H1 (cell line): ENCODE data around the gene CEP72. TPM values are rescaled to one million over a fixed set of nuclear protein-coding genes. Genes with fewer than 3 reads are reported as not detected.

Experiments
- CTCF ChIA-PET: fragments of 300-600 bp; sonication (Branson Sonifier 250); formaldehyde crosslinking; loops from one replicate; lab custom pipeline; 2021; ENCODE audit not compliant: partially characterized antibody; lab: Charles Lee
- POLR2A ChIA-PET: fragments of 300-600 bp; sonication (Branson Sonifier 250); formaldehyde crosslinking; loops from one replicate; lab custom pipeline; 2021; ENCODE audit warnings: inconsistent platforms; ENCODE audit not compliant: partially characterized antibody; lab: Charles Lee
- DNase-seq, 2 experiments: peaks; one replicate each; pipeline versions ENCODE4 v3.0.0 to v3.0.0-alpha.2; 2010 to 2022; ENCODE audit warnings: low spot score in 2 of 2, low read depth in 1 of 2, mixed read lengths in 1 of 2
- FAIRE-seq: peaks from 2 replicates; lab custom pipeline; 2011; peaks lifted over from hg19 to GRCh38; lab: Jason Lieb, UNC
- H2AFZ ChIP-seq: 2 replicates; pipeline ENCODE4 v1.8.1; 2012; ENCODE audit warnings: low read length, inconsistent platforms
- H2AK5ac ChIP-seq: 2 replicates; pipeline ENCODE4 v1.6.1; 2013; ENCODE audit warnings: low read depth, low read length
- H2BK120ac ChIP-seq: replicated peaks from 2 replicates; pipeline ENCODE3; 2013; ENCODE audit warnings: low read depth, low read length, inconsistent platforms
- H2BK12ac ChIP-seq: 2 replicates; pipeline ENCODE4 v1.6.1; 2013; ENCODE audit warnings: low read depth, low read length
- H2BK15ac ChIP-seq: 2 replicates; pipeline ENCODE4 v1.6.1; 2013; ENCODE audit warnings: low read length
- H2BK20ac ChIP-seq: 2 replicates; pipeline ENCODE4 v1.6.1; 2013; ENCODE audit warnings: low read length
- H2BK5ac ChIP-seq: 2 replicates; pipeline ENCODE4 v1.6.1; 2013; ENCODE audit warnings: low read depth, low read length
- H3K14ac ChIP-seq: 2 replicates; pipeline ENCODE4 v1.6.1; 2013; ENCODE audit warnings: inconsistent platforms; ENCODE audit not compliant: insufficient read length
- H3K18ac ChIP-seq: 2 replicates; pipeline ENCODE4 v1.6.1; 2013; ENCODE audit warnings: low read length; ENCODE audit errors: extremely low read depth
- H3K23ac ChIP-seq: 2 replicates; pipeline ENCODE4 v1.6.1; 2013; ENCODE audit warnings: inconsistent platforms; ENCODE audit not compliant: insufficient read length
- H3K23me2 ChIP-seq: 2 replicates; pipeline ENCODE4 v1.6.1; 2013; ENCODE audit warnings: low read depth, low read length
- H3K27ac ChIP-seq: 2 replicates; pipeline ENCODE4 v1.6.1; 2011; ENCODE audit warnings: low read depth, low read length, inconsistent platforms
- H3K27me3 ChIP-seq, 4 experiments: replicated peaks in 1 of 4; 1 replicate in 1 of 4; 2 replicates in 3 of 4; pipeline versions ENCODE4 v1.6.1 to v1.8.1; 2011 to 2013; ENCODE audit warnings: low read length in 3 of 4, mild to moderate bottlenecking in 3 of 4, inconsistent platforms in 2 of 4, mixed read lengths in 2 of 4, moderate library complexity in 1 of 4; ENCODE audit not compliant: control insufficient read depth in 3 of 4, insufficient read depth in 3 of 4; ENCODE audit errors: extremely low read depth in 1 of 4
- H3K36me3 ChIP-seq, 4 experiments: 2 replicates each; pipeline versions ENCODE4 v1.6.1 to v1.8.1; 2011 to 2013; ENCODE audit warnings: mild to moderate bottlenecking in 4 of 4, low read length in 3 of 4, moderate library complexity in 2 of 4, control low read depth in 1 of 4, inconsistent platforms in 1 of 4; ENCODE audit not compliant: insufficient read depth in 4 of 4, control insufficient read depth in 2 of 4
- H3K4ac ChIP-seq: replicated peaks from 2 replicates; pipeline ENCODE3; 2013; ENCODE audit warnings: low read length, low read depth, mixed read lengths, inconsistent platforms; ENCODE audit not compliant: insufficient read length
- H3K4me1 ChIP-seq, 4 experiments: replicated peaks in 1 of 4; 1 replicate in 1 of 4; 2 replicates in 3 of 4; pipeline versions ENCODE4 v1.6.1 to v1.8.1; 2011 to 2013; ENCODE audit warnings: low read length in 3 of 4, inconsistent platforms in 2 of 4, mixed read lengths in 1 of 4; ENCODE audit not compliant: insufficient read depth in 4 of 4, control insufficient read depth in 3 of 4
- H3K4me2 ChIP-seq, 2 experiments: 2 replicates each; pipeline versions ENCODE4 v1.6.1 to v1.8.1; 2011 to 2013; ENCODE audit warnings: low read depth in 2 of 2, low read length in 2 of 2, control low read depth in 1 of 2, inconsistent platforms in 1 of 2, mild to moderate bottlenecking in 1 of 2; ENCODE audit not compliant: insufficient read depth in 1 of 2
- H3K4me3 ChIP-seq, 4 experiments: fragments of 200-600, 300-600 bp in 1 of 4; sonication (generic), shearing (Covaris generic), sonication (Bioruptor Twin) in 1 of 4; 2 replicates each; pipeline versions ENCODE4 v1.5.1 to v1.8.1; 2011 to 2016; ENCODE audit warnings: low read length in 4 of 4, low read depth in 3 of 4, control low read depth in 2 of 4, inconsistent platforms in 2 of 4, mild to moderate bottlenecking in 2 of 4, mixed read lengths in 1 of 4, moderate library complexity in 1 of 4; ENCODE audit not compliant: insufficient read depth in 2 of 4; ENCODE audit errors: extremely low read depth in 1 of 4
- H3K56ac ChIP-seq: replicated peaks from 2 replicates; pipeline ENCODE3; 2013; ENCODE audit warnings: low read depth, mild to moderate bottlenecking, mixed read lengths, low read length, inconsistent platforms; ENCODE audit not compliant: insufficient read length
- H3K79me1 ChIP-seq: 2 replicates; pipeline ENCODE4 v1.6.1; 2013; ENCODE audit warnings: low read depth, low read length, control low read depth
- H3K79me2 ChIP-seq, 2 experiments: 2 replicates each; pipeline versions ENCODE4 v1.6.1 to v1.8.1; 2012 to 2013; ENCODE audit warnings: low read length in 2 of 2, mild to moderate bottlenecking in 2 of 2, inconsistent platforms in 1 of 2; ENCODE audit not compliant: insufficient read depth in 2 of 2, control insufficient read depth in 1 of 2
- H3K9ac ChIP-seq, 4 experiments: replicated peaks in 1 of 4; 1 replicate in 1 of 4; 2 replicates in 3 of 4; pipeline versions ENCODE4 v1.6.1 to v1.8.1; 2011 to 2013; ENCODE audit warnings: low read depth in 3 of 4, low read length in 3 of 4, control low read depth in 2 of 4, mild to moderate bottlenecking in 2 of 4, moderate library complexity in 2 of 4, inconsistent platforms in 1 of 4; ENCODE audit errors: extremely low read depth in 1 of 4
- H3K9me3 ChIP-seq, 2 experiments: 2 replicates each; pipeline versions ENCODE4 v1.6.1 to v1.8.1; 2012 to 2013; ENCODE audit warnings: mild to moderate bottlenecking in 2 of 2, moderate library complexity in 2 of 2, control low read depth in 1 of 2, inconsistent platforms in 1 of 2, low read depth in 1 of 2, low read length in 1 of 2, mixed read lengths in 1 of 2; ENCODE audit not compliant: insufficient read depth in 2 of 2
- H4K20me1 ChIP-seq, 2 experiments: replicated peaks in 1 of 2; 2 replicates each; pipeline versions ENCODE3 to v1.8.1; 2011 to 2013; ENCODE audit warnings: inconsistent platforms in 2 of 2, low read length in 2 of 2, mild to moderate bottlenecking in 1 of 2; ENCODE audit not compliant: insufficient read depth in 2 of 2, control insufficient read depth in 1 of 2
- H4K5ac ChIP-seq: 2 replicates; pipeline ENCODE4 v1.6.1; 2013; ENCODE audit warnings: low read length, low read depth, mixed read lengths, inconsistent platforms; ENCODE audit not compliant: insufficient read length
- H4K8ac ChIP-seq: 2 replicates; pipeline ENCODE4 v1.8.0; 2013; ENCODE audit warnings: mild to moderate bottlenecking, moderate library complexity, low read length, inconsistent platforms; ENCODE audit not compliant: insufficient read depth; ENCODE audit errors: extremely low read depth
- H4K91ac ChIP-seq: replicated peaks from 2 replicates; pipeline ENCODE3; 2013; ENCODE audit warnings: low read length, mixed read lengths, inconsistent platforms; ENCODE audit not compliant: insufficient read length
- ASH2L ChIP-seq: fragments of 200-600, 300-600 bp; sonication (generic); IDR thresholded peaks from one replicate; pipeline ENCODE4 v1.7.1; 2017; ENCODE audit warnings: low read length
- CEBPB ChIP-seq: IDR thresholded peaks from 2 replicates; pipeline ENCODE4 v1.6.1; 2012; ENCODE audit warnings: low read depth, low read length
- GABPA ChIP-seq: IDR thresholded peaks from 2 replicates; pipeline ENCODE4 v1.6.1; 2011; ENCODE audit warnings: mild to moderate bottlenecking, low read length, moderate library complexity, borderline replicate concordance; ENCODE audit not compliant: insufficient read depth
- GTF2F1 ChIP-seq: IDR thresholded peaks from 2 replicates; pipeline ENCODE4 v1.6.1; 2012; ENCODE audit warnings: low read depth, low read length, improper control_type of control experiment, borderline replicate concordance
- HDAC6 ChIP-seq: IDR thresholded peaks from one replicate; pipeline ENCODE4 v1.7.1; 2012; ENCODE audit warnings: low read depth, mild to moderate bottlenecking, inconsistent platforms, low read length, moderate library complexity
- JUN ChIP-seq: IDR thresholded peaks from 2 replicates; pipeline ENCODE4 v1.6.1; 2011; ENCODE audit warnings: low read depth, mild to moderate bottlenecking, improper control_type of control experiment, low read length
- KDM5A ChIP-seq: fragments of 200-600 bp; IDR thresholded peaks from 2 replicates; pipeline ENCODE4 v1.7.1; 2012; ENCODE audit warnings: mild to moderate bottlenecking, low read length, inconsistent platforms, mixed read lengths
- MAFK ChIP-seq: IDR thresholded peaks from 2 replicates; pipeline ENCODE4 v1.6.1; 2012; ENCODE audit warnings: low read depth, mild to moderate bottlenecking, improper control_type of control experiment, low read length
- PHF8 ChIP-seq: fragments of 200-600 bp; sonication (generic); conservative IDR thresholded peaks from 2 replicates; pipeline ENCODE4 v1.7.1; 2012; ENCODE audit warnings: low read depth, mild to moderate bottlenecking, inconsistent platforms, low read length, moderate library complexity
- POLR2A ChIP-seq, 2 experiments: IDR thresholded peaks; 1 replicate in 1 of 2; 2 replicates in 1 of 2; pipeline ENCODE4 v1.6.1; 2011; ENCODE audit warnings: low read depth in 2 of 2, low read length in 2 of 2, mild to moderate bottlenecking in 2 of 2; ENCODE audit errors: control extremely low read depth in 1 of 2
- SAP30 ChIP-seq: fragments of 300-600 bp; sonication (generic); IDR thresholded peaks from 2 replicates; pipeline ENCODE4 v1.7.1; 2012; ENCODE audit warnings: low read length, moderate library complexity, mild to moderate bottlenecking, inconsistent platforms; ENCODE audit not compliant: insufficient read depth, insufficient replicate concordance
- SP1 ChIP-seq: IDR thresholded peaks from 2 replicates; pipeline ENCODE4 v1.6.1; 2011; ENCODE audit warnings: low read depth, low read length
- SP4 ChIP-seq: IDR thresholded peaks from 2 replicates; pipeline ENCODE4 v1.6.1; 2012; ENCODE audit warnings: low read length, inconsistent platforms
- ZNF274 ChIP-seq: IDR thresholded peaks from 2 replicates; pipeline ENCODE4 v1.7.0; 2012; ENCODE audit warnings: low read length, borderline replicate concordance; ENCODE audit errors: extremely low read depth
- WGBS, 2 experiments: shearing (Covaris generic) in 1 of 2; methylation state at CpG; one replicate each; pipeline versions ENCODE4 v1.1.6 to v1.1.7; 2013 to 2015; ENCODE audit warnings: low lambda C conversion rate in 2 of 2, mixed read lengths in 2 of 2, inconsistent platforms in 1 of 2, low coverage in 1 of 2, missing lambda C conversion rate in 1 of 2; ENCODE audit not compliant: insufficient replicate concordance in 2 of 2, insufficient coverage in 1 of 2, insufficient read length in 1 of 2; ENCODE audit errors: extremely low coverage in 1 of 2, missing lambda C conversion rate in 1 of 2; 5-methylcytosine and 5-hydroxymethylcytosine counted together
- polyA plus RNA-seq, 7 experiments: library from polyadenylated mRNA; depleted of rRNA in 3 of 7; stranded (reverse) in 5 of 7; unstranded in 2 of 7; fragments of >200 nt in 5 of 7; fragments of 200-250 nt in 2 of 7; gene quantifications; 1 replicate in 5 of 7; 2 replicates in 1 of 7; 4 replicates in 1 of 7; pipeline versions ENCODE4 v1.2.1 to v1.2.3, GENCODE V29; 2011 to 2013; ENCODE audit warnings: missing spikeins in 2 of 7, mixed read lengths in 2 of 7
- total RNA-seq: library from RNA; stranded (reverse); fragmentation: NEBNext Ultra II Directional; extraction: Animal tissue kit (Norgen Biotek cat#: 25700); gene quantifications from 2 replicates; pipeline ENCODE4 v1.2.1, GENCODE V29; 2021
- TF ChIP-seq, protein P1 (sequence below): IDR thresholded peaks from 2 replicates; pipeline ENCODE4 v1.6.1; 2011; ENCODE audit warnings: low read length, improper control_type of control experiment

The CEP72 gene
- total and polyA plus RNA-seq, 2 of the 8 experiments (the other 6 are each of a cell fraction or from before 2014, with no cell fraction given), result 13.1 to 19.6 TPM

DNA sequence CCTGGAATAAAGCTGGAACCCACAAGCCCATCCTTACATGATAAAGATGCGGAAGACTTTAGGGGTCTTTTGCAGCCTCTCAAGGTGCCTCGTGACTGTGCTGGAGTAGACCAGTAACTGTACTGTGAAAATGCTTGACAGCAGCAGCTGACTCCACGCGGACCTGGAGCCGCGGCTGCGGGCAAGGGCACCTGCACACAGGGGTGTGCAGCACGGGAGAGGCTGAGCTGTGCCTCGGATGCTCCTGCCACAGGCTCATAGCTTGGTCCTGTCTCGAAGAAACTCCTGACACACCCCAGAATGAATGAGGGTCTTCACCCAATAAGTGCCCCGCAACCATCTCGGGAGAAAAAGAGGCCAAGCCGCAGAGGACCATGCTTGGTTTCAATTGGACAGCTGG lies 40.3 kb upstream of the CEP72 start:
- no peaks in the 10 kb centered on the region for H3K4me1 ChIP-seq
- no peak for TF ChIP-seq POLR2A (IDR thresholded peaks at IDR 0.05; ENCODE audit: control extremely low read depth in 1 of 2, low read depth in 2 of 2, low read length in 2 of 2)
- no peak for TF ChIP-seq MAFK
- TF ChIP-seq GTF2F1, result no peak
- no peak for TF ChIP-seq ZNF274
- no peak for TF ChIP-seq SAP30
- no peak for TF ChIP-seq HDAC6
- TF ChIP-seq GABPA, result no peak
- TF ChIP-seq, protein P1, sequence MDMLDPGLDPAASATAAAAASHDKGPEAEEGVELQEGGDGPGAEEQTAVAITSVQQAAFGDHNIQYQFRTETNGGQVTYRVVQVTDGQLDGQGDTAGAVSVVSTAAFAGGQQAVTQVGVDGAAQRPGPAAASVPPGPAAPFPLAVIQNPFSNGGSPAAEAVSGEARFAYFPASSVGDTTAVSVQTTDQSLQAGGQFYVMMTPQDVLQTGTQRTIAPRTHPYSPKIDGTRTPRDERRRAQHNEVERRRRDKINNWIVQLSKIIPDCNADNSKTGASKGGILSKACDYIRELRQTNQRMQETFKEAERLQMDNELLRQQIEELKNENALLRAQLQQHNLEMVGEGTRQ, result no peak
- no peak for TF ChIP-seq SP4
- TF ChIP-seq ASH2L, result no peak
- no peak for TF ChIP-seq SP1
- no peak for TF ChIP-seq CEBPB
- TF ChIP-seq KDM5A, result no peak
- no peak for TF ChIP-seq JUN
- no peak for TF ChIP-seq PHF8

More for the DNA sequence above, 40.3 kb upstream of the CEP72 start:
- DNase-seq, result no peak
- Histone ChIP-seq H4K5ac (no peak overlapping the region), H2BK15ac (no peak overlapping the region), H2BK12ac (no peak overlapping the region), H3K23ac (no peak overlapping the region), H2AFZ (no peak overlapping the region), H3K79me2 (no peaks in the 10 kb centered on the region), H3K79me1 (no peaks in the 10 kb centered on the region), H3K27me3 (peaks cover 0 to 4% (median 1%) of the 10 kb centered on the region in 4 experiments; a peak in 3 of 7 replicates), H3K9ac (no peak overlapping the region), H2BK120ac (no peak overlapping the region), H3K4me3 (no peak overlapping the region), H3K9me3 (peaks cover 4% of the 10 kb centered on the region in 2 experiments; a peak in 3 of 4 replicates), H3K27ac (no peak overlapping the region), H3K23me2 (no peaks in the 10 kb centered on the region), H3K14ac (no peak overlapping the region), H4K20me1 (no peaks in the 10 kb centered on the region), H4K91ac (no peak overlapping the region), H3K18ac (no peak overlapping the region), H2BK5ac (no peak overlapping the region), H2AK5ac (no peak overlapping the region), H3K4me2 (no peak overlapping the region), H3K36me3 (no peaks in the 10 kb centered on the region), H2BK20ac (no peak overlapping the region), H3K56ac (no peak overlapping the region), H3K4ac (no peak overlapping the region), H4K8ac (no peak overlapping the region)
- ChIA-PET POLR2A (no interaction called here), CTCF (interaction anchor here (0.9 to 2.0 kb wide), 2 partner anchors 15 to 143 kb away, joined by 3 to 4 read pairs; no protein-coding TSS in a partner anchor)
- WGBS, 2 experiments, result 93% methylated on average over 13 of the region's 13 CpGs; no CpG with 5 or more reads in 1 of the 2 experiments
- no peak for FAIRE-seq
